ENCODE data around the gene KCTD15.

The KCTD15 gene

GRCh38 chr19:33751436-33751770 is 45.3 kb upstream of the KCTD15 start:
- H3K4me3 ChIP-seq (ENCODE audit: low read depth, low read length) = no peak overlapping the region
- no peak for TF ChIP-seq CTCF (IDR thresholded peaks at IDR 0.05; ENCODE audit: borderline replicate concordance, insufficient read depth, low read depth, low read length)

GRCh38 chr19:33752018-33752800 is 44.5 kb upstream of the KCTD15 start:
- H3K4me3 ChIP-seq (ENCODE audit: low read depth, low read length) = no peak overlapping the region
- TF ChIP-seq CTCF (IDR thresholded peaks at IDR 0.05; ENCODE audit: borderline replicate concordance, insufficient read depth, low read depth, low read length) = no peak

GRCh38 chr19:33752945-33753344 is 43.7 kb upstream of the KCTD15 start:
- no peak for TF ChIP-seq CTCF (IDR thresholded peaks at IDR 0.05; ENCODE audit: borderline replicate concordance, insufficient read depth, low read depth, low read length)
- no peak overlapping the region for H3K4me3 ChIP-seq (ENCODE audit: low read depth, low read length)

GRCh38 chr19:33754361-33754760 is 42.3 kb upstream of the KCTD15 start:
- H3K4me3 ChIP-seq (ENCODE audit: low read depth, low read length) = no peak overlapping the region
- no peak for TF ChIP-seq CTCF (IDR thresholded peaks at IDR 0.05; ENCODE audit: borderline replicate concordance, insufficient read depth, low read depth, low read length)

GRCh38 chr19:33755099-33756035 is 41.3 kb upstream of the KCTD15 start:
- no peak for TF ChIP-seq CTCF (IDR thresholded peaks at IDR 0.05; ENCODE audit: borderline replicate concordance, insufficient read depth, low read depth, low read length)
- no peak overlapping the region for H3K4me3 ChIP-seq (ENCODE audit: low read depth, low read length)

GRCh38 chr19:33756177-33756576 is 40.5 kb upstream of the KCTD15 start:
- TF ChIP-seq CTCF (IDR thresholded peaks at IDR 0.05; ENCODE audit: borderline replicate concordance, insufficient read depth, low read depth, low read length) = no peak
- no peak overlapping the region for H3K4me3 ChIP-seq (ENCODE audit: low read depth, low read length)

Measured in GM12875 (cell line).